ENCODE data around the gene C16orf96. TPM values are rescaled to one million over a fixed set of nuclear protein-coding genes. Genes with fewer than 3 reads are reported as not detected.

Gene C16orf96
- total RNA-seq, 1 experiment from 2014 or later, result 1.3 TPM

DNA sequence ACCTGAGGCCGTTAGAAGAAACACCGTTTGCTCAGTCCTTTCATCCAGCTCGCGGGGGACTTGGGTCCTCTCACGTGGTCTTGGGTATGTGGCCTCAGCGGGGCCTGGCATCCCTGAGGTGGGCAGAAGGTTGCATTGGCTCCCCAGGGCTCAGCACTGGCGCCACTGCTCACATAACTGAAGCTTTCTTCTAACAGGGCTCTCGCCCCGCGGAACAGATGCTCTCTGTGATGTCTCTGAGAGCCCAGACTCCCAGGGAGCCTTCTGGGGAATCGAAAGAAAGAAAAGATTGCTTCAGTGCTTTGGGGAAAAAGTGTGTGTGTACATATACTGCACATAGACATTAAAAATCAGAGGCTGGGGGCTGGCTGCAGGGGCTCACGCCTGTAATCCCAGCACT, 78.6 kb downstream of the C16orf96 start:
- no peak for ATAC-seq
- Mint-ChIP-seq H3K27me3 (ENCODE audit: low read depth) (no peaks in the 10 kb centered on the region), H3K4me3 (no peak overlapping the region), H3K4me1 (0 out of 2 replicates have a peak, but pooled peaks cover 4% of the 10 kb centered on the region), H3K27ac (peak overlapping the region; percentile 74; the same call in 1 of the 2 replicates), H3K36me3 (peaks cover 8% of the 10 kb centered on the region; the same call in 1 of the 2 replicates), H3K9me3 (no peaks in the 10 kb centered on the region)
- DNase-seq (ENCODE audit: low spot score), result no peak
- no peak for TF ChIP-seq TCF7 (CRISPR knock-in tag; IDR thresholded peaks at IDR 0.05; ENCODE audit: low read depth)
- no peak for TF ChIP-seq GRHL2 (CRISPR knock-in tag; IDR thresholded peaks at IDR 0.05; ENCODE audit: insufficient replicate concordance, severe bottlenecking)
- CTCF ChIA-PET, result interaction anchor here (1.9 to 3.5 kb wide), 3 partner anchors 11 to 48 kb away, joined by 7 to 26 read pairs (median 18); partner anchors contain the start of gene MGRN1
- POLR2A ChIA-PET, result no interaction called here

GRCh38 chr16:4636196-4636595, 80.1 kb downstream of the C16orf96 start:
- Mint-ChIP-seq H3K9me3 (no peaks in the 10 kb centered on the region), H3K27ac (peak overlapping the region; percentile 84), H3K36me3 (peaks cover 6% of the 10 kb centered on the region; the same call in 1 of the 2 replicates), H3K27me3 (ENCODE audit: low read depth) (no peaks in the 10 kb centered on the region), H3K4me1 (0 out of 2 replicates have a peak, but pooled peaks cover 4% of the 10 kb centered on the region), H3K4me3 (no peak overlapping the region)
- POLR2A ChIA-PET, result no interaction called here
- TF ChIP-seq SOX15 (CRISPR knock-in tag; IDR thresholded peaks at IDR 0.05) (no peak), ZNF263 (CRISPR knock-in tag; IDR thresholded peaks at IDR 0.05; ENCODE audit: low read depth) (no peak), RELA (CRISPR knock-in tag; IDR thresholded peaks at IDR 0.05; ENCODE audit: borderline replicate concordance) (no peak), MYBL2 (CRISPR knock-in tag; IDR thresholded peaks at IDR 0.05) (no peak), ZNF512 (CRISPR knock-in tag; IDR thresholded peaks at IDR 0.05; ENCODE audit: borderline replicate concordance) (no peak), FOXK1 (CRISPR knock-in tag; IDR thresholded peaks at IDR 0.05) (no peak), NFE2L1 (CRISPR knock-in tag; IDR thresholded peaks at IDR 0.05) (no peak), USF2 (CRISPR knock-in tag; IDR thresholded peaks at IDR 0.05) (no peak), ZBTB43 (CRISPR knock-in tag; IDR thresholded peaks at IDR 0.05) (no peak), TP53 (CRISPR knock-in tag; IDR thresholded peaks at IDR 0.05) (no peak), PRRX2 (CRISPR knock-in tag; IDR thresholded peaks at IDR 0.05) (no peak)
- TF ChIP-seq, protein P1, sequence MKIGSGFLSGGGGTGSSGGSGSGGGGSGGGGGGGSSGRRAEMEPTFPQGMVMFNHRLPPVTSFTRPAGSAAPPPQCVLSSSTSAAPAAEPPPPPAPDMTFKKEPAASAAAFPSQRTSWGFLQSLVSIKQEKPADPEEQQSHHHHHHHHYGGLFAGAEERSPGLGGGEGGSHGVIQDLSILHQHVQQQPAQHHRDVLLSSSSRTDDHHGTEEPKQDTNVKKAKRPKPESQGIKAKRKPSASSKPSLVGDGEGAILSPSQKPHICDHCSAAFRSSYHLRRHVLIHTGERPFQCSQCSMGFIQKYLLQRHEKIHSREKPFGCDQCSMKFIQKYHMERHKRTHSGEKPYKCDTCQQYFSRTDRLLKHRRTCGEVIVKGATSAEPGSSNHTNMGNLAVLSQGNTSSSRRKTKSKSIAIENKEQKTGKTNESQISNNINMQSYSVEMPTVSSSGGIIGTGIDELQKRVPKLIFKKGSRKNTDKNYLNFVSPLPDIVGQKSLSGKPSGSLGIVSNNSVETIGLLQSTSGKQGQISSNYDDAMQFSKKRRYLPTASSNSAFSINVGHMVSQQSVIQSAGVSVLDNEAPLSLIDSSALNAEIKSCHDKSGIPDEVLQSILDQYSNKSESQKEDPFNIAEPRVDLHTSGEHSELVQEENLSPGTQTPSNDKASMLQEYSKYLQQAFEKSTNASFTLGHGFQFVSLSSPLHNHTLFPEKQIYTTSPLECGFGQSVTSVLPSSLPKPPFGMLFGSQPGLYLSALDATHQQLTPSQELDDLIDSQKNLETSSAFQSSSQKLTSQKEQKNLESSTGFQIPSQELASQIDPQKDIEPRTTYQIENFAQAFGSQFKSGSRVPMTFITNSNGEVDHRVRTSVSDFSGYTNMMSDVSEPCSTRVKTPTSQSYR (CRISPR knock-in tag; IDR thresholded peaks at IDR 0.05), result no peak
- TF ChIP-seq, protein P2, sequence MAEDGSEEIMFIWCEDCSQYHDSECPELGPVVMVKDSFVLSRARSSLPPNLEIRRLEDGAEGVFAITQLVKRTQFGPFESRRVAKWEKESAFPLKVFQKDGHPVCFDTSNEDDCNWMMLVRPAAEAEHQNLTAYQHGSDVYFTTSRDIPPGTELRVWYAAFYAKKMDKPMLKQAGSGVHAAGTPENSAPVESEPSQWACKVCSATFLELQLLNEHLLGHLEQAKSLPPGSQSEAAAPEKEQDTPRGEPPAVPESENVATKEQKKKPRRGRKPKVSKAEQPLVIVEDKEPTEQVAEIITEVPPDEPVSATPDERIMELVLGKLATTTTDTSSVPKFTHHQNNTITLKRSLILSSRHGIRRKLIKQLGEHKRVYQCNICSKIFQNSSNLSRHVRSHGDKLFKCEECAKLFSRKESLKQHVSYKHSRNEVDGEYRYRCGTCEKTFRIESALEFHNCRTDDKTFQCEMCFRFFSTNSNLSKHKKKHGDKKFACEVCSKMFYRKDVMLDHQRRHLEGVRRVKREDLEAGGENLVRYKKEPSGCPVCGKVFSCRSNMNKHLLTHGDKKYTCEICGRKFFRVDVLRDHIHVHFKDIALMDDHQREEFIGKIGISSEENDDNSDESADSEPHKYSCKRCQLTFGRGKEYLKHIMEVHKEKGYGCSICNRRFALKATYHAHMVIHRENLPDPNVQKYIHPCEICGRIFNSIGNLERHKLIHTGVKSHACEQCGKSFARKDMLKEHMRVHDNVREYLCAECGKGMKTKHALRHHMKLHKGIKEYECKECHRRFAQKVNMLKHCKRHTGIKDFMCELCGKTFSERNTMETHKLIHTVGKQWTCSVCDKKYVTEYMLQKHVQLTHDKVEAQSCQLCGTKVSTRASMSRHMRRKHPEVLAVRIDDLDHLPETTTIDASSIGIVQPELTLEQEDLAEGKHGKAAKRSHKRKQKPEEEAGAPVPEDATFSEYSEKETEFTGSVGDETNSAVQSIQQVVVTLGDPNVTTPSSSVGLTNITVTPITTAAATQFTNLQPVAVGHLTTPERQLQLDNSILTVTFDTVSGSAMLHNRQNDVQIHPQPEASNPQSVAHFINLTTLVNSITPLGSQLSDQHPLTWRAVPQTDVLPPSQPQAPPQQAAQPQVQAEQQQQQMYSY (CRISPR knock-in tag; IDR thresholded peaks at IDR 0.05), result no peak
- TF ChIP-seq, protein P3, sequence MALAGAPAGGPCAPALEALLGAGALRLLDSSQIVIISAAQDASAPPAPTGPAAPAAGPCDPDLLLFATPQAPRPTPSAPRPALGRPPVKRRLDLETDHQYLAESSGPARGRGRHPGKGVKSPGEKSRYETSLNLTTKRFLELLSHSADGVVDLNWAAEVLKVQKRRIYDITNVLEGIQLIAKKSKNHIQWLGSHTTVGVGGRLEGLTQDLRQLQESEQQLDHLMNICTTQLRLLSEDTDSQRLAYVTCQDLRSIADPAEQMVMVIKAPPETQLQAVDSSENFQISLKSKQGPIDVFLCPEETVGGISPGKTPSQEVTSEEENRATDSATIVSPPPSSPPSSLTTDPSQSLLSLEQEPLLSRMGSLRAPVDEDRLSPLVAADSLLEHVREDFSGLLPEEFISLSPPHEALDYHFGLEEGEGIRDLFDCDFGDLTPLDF (CRISPR knock-in tag; IDR thresholded peaks at IDR 0.05), result no peak
- DNase-seq (ENCODE audit: low spot score) (no peak), ATAC-seq (no peak)
- CTCF ChIA-PET, result interaction anchor here (0.9 to 4.1 kb wide), 5 partner anchors 9 to 50 kb away, joined by 3 to 26 read pairs (median 9); partner anchors contain the start of gene MGRN1

All from WTC11 (cell line).